NB4 (cell line): ENCODE measurements around the gene UNC13B.

Experiments
- MYC ChIP-seq: IDR thresholded peaks from 2 replicates; pipeline ENCODE4 v1.6.1; 2011; ENCODE audit warnings: low read depth, low read length
- POLR2A ChIP-seq: IDR thresholded peaks from 2 replicates; pipeline ENCODE4 v1.6.1; 2011; ENCODE audit warnings: mild to moderate bottlenecking; ENCODE audit not compliant: insufficient read length; ENCODE audit errors: extremely low read depth
- TF ChIP-seq, protein P1 (sequence below): IDR thresholded peaks from one replicate; pipeline ENCODE4 v1.5.1; 2012; ENCODE audit warnings: low read depth, low read length

GRCh38 chr9:35338086-35338485, 176.3 kb downstream of the UNC13B start:
- TF ChIP-seq, protein P1, sequence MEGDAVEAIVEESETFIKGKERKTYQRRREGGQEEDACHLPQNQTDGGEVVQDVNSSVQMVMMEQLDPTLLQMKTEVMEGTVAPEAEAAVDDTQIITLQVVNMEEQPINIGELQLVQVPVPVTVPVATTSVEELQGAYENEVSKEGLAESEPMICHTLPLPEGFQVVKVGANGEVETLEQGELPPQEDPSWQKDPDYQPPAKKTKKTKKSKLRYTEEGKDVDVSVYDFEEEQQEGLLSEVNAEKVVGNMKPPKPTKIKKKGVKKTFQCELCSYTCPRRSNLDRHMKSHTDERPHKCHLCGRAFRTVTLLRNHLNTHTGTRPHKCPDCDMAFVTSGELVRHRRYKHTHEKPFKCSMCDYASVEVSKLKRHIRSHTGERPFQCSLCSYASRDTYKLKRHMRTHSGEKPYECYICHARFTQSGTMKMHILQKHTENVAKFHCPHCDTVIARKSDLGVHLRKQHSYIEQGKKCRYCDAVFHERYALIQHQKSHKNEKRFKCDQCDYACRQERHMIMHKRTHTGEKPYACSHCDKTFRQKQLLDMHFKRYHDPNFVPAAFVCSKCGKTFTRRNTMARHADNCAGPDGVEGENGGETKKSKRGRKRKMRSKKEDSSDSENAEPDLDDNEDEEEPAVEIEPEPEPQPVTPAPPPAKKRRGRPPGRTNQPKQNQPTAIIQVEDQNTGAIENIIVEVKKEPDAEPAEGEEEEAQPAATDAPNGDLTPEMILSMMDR: no peak
- no peak for TF ChIP-seq POLR2A
- no peak for TF ChIP-seq MYC
